Cardiac septum (tissue), 1 donor: ENCODE data around the gene SPAG5. TPM values are rescaled to one million over a fixed set of nuclear protein-coding genes. Genes with fewer than 3 reads are reported as not detected.

Experiments
- DNase-seq: peaks from one replicate; pipeline ENCODE4 v3.0.0-alpha.2; 2020; ENCODE audit warnings: low spot score
- intact Hi-C: fragments of 100-400 bp; cut with DNase I; formaldehyde crosslinking; loops from one replicate; pipeline ENCODE4 v1.14.0; 2022
- total RNA-seq: library from RNA; stranded (reverse); fragmentation: NEBNext Ultra II Directional; extraction: Animal tissue kit (Norgen Biotek cat#: 25700); gene quantifications from one replicate; pipeline ENCODE4 v1.2.1, GENCODE V29; 2021
- donor health status: DM: no; HTN: no; CAD: no.

The SPAG5 gene
- total RNA-seq, 1 donor from 2014 or later: 0.78 TPM

DNA sequence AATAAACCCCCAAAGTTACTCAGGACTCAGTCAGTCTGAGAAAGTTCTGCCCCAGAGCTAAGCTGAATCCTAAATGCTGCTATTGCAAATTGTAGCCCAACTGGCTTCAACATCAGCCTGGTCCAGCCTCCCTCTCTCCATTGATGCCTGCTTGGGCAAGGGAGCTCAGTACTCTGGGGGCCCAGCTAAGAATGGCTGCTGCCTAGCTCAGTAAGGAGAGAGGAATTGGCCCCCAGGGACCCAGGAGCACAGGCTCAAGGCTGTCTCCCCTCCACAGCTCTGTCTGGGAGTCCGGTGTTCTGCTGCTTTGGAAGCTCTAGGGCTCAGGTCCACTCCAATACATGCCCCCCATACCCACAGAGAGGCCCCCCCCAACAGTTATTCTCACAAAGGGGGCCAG, 48.0 kb downstream of the SPAG5 start:
- no peak for DNase-seq
- intact Hi-C loops: no loop called here

DNA sequence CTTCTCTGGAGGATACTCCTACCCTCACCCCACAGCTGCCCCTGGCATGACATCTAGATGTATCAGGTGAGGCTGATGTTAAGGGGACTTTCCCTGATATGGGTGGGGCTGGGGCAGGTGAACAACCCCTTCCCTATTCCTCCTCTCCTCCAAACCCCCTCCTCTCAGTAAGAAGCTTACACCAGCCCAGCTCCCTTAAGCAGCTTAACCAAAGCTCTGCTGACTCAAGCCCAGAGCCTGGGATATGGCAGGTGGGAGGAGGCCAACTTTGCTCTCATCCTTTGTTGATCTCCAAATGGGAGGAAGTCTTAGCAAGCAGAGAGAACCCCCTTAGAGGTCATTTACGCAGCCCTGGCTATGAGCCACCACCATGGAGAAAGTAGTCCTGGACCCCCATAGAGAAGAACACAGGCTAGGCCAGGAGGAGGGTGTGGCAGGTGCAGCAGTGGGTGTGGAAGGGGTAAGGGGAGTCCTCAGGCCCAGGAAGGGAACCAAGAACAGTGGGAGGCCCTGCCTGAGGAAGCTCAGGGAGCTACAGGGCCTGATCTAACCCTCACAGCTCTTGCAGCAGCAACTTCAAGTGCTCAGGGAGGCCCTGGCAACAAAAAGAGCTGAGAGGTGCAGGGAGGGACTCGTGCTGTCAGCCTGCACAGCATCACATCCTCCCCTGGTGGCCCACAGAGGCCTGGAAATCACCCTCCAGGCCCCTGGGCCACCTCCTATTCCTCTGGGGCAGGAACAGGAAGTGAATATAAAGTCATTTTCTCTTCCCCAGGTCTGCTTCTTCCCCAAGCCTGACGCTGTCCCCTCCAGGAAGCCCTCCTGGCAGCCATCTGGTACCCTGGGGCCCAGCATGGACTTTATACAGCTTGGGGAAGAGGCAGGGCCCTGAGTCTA, 49.3 kb downstream of the SPAG5 start:
- no peak for DNase-seq

DNA sequence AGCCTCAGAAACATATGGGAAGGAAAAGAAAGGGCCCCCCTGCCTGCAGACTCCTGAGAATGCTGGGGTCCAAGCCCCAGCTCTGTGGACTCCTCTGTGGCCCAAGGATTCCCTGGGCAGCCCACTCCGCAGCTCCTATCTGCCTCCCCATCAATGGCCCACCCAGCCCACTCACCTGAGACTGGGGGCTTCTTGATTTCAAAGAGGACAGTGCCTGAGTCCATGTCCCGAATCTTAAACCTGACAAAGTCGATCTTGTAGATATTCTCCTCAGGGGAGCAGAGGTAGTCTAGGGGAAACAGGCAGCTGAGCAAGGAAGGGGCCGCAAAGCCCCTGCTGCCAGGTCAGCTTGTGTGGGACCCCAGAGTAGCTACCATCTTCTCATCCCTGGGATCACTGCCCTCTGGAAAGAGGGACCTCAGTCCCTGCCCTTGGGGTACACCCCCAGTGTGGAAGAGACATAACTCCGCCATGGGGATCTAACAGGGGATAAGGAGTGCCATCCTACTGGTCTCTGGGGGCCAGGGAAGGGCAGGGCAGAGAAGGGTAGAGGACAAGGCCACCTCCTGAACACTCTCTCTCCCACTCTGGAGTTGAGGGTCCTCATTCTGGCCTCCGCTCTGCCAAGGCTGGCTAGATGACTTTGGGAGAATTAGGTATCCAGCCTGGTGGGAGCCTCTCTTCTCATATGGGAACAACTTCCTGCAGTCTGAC, 50.3 kb downstream of the SPAG5 start:
- intact Hi-C loops: loop anchor here (2.0 kb wide), 1 partner anchor 64 kb away; no protein-coding TSS in a partner anchor
- no peak for DNase-seq

More for the DNA sequence above, 49.3 kb downstream of the SPAG5 start:
- intact Hi-C loops: loop anchor here (2.0 kb wide), 1 partner anchor 63 kb away; no protein-coding TSS in a partner anchor

DNA sequence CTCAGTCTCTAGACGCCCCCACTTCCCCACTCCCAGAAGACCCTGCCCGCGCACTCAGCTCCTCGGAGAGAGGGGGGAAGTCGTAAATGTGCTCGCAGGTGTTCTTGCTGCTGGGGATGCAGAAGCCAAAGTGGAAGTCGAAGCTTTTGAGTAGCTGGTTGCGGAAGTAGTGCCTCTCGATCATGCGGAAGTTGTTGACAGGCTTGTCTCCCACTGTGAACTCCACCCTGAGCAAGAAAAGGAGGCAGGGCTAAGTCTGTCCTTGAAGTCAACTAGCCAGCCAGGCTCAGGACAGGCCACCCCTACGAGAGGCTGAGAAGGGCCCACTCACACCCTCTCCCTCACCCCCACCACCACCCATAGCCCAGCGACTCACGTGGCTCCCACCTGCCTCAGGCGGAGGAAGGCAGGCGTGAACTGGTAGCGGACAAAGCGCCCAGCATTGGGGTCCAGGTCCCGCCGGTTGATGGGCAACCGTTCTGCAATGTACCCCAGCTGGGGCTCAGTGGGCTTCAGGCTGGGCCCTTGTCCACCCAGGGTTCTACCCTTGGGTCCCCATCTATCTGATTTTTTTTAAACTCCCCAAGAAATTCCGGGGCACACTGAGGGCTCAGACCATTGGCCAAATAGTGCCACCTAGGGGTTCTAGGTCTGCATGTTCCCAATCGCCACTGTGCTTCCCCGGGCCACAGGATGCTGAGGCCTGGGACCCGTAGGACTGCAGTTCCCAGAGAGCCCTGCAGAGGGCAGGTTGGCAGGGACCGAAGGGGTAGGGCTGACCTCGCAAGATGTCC, 51.0 kb downstream of the SPAG5 start:
- intact Hi-C loops: loop anchor here (2.0 kb wide), 1 partner anchor 65 kb away; no protein-coding TSS in a partner anchor
- peak; percentile 92 for DNase-seq

DNA sequence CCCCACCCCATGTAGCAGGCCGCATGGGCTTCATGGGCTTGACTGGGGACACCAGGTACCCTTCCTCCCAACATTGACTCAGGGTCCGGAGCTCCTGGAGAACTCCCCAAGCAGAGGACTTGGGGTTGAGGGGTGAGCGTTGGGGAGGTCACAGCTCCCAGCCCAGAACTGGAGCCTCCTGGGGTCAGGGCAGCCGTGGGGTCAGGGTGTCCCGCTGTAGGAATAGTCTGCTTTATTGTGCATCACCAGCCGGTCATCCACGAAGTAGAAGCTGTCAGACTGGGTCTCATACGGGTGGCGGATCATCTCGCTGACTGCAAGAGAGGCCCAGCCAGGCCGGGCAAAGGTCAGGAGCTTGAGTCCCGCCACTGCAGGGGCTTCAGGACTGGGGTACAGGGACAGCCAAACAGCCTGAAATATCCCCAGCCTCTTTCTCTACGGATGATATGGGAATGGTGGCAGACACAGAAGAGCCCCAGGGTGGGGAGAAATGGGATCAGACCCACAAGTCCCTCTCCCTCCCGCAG, 51.7 kb downstream of the SPAG5 start:
- DNase-seq: no peak
- intact Hi-C loops: no loop called here

DNA sequence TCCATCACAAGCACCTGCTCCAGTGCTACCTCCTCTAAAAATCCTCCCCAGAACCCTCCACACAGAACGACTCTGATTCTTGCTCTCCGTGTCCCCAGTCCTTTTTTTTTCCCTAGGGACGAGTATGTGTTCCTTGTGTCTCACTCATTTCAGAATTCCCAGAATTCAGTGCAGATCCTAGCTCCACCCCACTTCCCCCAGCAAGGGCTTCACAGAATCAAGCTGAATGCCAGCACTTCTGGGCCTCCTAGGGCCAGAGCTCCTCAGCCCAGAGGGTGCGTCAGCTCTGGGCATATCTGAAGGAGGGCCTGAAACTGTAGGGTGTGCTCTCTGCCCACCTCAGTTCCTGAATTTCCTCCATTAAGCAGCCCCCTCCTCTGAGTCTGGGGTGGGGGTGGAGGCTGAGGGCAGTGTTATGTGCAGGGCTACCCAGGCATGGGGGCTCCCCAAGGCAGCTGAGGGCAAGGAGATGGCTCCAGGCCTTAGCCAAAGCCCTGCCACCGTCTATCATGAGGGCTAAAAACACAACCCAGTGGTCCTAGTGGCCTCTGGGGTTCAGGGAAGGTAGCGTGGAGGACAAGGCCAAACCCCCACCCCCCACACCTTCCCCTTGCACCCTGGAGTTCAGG, 52.9 kb downstream of the SPAG5 start:
- intact Hi-C loops: no loop called here
- DNase-seq: no peak

DNA sequence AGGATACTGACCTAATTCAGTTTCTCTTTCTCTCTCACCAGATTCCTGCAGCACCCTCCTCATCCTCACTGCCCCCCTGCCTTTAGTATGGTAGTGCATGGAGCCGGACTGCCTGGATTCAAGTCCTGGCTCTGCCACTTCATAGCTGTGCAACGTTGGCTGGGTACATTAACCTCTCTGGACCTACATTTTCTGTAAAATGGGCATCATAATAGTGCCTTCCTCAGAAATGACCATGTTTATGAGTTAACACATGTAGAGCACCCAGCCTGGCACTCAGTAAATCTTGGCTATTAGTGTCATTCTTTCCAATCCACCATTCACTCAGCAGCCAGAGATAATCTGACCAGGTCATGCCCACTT, 53.7 kb downstream of the SPAG5 start:
- intact Hi-C loops: no loop called here
- DNase-seq: no peak

DNA sequence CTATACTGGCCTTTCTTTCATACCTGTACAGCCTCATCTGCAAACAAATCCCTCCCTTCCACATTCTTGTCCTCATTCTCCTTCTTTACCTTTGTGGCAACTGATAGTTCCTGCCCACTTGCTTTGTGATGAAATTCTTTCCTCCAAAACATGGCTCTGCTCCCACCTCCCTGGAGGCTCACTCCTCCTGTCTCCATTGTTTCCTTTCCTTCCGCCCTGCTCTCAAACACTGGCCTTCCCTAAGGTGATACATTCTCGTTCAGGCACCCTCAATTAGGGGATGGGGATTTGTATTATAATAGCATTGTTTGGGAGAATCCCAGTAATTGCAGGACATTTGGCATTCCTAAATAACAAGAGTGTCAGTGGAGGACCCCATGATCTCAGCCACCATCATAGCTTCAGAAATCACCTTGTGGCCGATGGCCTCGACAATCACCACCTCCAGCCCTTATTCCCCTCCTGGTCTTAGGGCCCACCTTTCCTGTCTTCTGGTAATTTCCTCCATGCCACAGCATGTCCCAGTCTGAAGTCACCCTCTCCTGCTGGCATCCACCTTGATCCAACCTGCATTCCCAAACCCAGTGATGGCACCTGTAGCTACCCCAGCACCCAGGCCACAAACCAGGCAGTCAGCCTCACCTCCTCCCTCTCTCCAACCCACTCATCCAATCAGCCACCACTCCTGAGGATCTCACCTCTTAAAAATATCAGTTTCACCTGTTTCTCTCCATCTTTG, 54.3 kb downstream of the SPAG5 start:
- DNase-seq: no peak
- intact Hi-C loops: no loop called here

DNA sequence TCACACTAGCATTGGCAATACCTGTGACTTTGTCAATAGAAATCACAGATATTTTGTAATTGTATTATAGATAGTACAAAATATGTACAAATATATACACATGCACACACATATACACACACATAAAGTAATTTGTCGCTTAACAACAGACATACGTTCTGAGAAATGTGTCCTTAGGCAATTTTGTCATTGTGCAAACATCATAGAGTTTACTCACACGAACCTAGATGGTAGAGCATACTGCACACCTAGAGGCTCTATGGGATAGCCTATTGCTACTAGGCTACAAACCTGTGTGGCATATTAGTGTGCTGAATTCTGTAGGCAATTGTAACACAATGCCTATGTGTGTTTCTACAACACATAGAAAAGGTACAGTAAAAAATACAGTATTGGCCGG, 57.4 kb downstream of the SPAG5 start:
- intact Hi-C loops: no loop called here
- DNase-seq: no peak

DNA sequence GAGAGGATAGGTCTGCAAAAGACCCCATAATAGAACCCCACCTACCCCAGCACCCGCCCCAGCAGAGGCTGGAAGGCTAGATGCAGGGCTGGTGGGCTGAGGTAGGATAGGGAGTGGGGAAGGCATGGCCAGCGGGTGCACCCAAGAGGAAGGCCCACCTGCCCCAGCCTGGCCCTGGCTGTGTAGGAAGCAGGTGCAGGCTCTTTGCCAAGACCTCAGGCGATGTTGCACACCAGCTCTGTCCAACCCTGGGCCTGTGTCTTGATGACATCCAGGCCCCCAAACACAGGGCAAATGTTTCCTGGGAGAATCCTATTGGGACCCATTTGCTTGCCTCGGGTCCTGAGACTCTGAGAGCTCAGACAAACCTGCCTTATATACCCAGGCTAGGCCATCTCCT, 58.6 kb downstream of the SPAG5 start:
- intact Hi-C loops: no loop called here
- no peak for DNase-seq

DNA sequence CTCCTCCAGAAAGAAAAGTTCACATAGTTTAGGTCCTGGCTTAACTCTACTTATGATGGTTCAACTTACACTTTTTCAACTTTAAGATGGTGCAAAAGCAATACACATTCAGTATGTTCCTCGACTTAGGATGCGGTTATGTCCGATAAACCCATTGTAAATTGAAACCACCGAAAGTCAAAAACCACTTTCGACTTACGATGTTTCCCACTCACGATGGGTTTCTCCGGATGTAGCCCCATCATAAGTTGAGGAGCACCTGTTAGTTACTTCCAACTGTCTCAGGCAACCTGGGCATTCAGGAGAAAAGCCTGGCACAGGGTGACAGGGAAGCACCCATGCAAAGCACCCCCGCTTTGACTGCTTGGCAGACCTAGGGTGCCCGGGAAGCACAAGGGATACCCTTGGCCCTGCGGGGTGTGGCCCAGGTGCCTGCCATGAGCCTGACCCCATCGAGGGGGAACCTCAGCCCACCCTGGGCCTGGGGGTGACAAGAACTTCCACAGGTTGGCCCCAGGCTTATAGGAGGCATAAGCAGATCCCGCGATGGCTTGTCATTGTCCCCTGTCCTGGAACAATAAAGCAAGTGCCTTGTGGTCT, 60.4 kb downstream of the SPAG5 start:
- intact Hi-C loops: loop anchor here (2.0 kb wide), 1 partner anchor 42 kb away; no protein-coding TSS in a partner anchor
- no peak for DNase-seq

DNA sequence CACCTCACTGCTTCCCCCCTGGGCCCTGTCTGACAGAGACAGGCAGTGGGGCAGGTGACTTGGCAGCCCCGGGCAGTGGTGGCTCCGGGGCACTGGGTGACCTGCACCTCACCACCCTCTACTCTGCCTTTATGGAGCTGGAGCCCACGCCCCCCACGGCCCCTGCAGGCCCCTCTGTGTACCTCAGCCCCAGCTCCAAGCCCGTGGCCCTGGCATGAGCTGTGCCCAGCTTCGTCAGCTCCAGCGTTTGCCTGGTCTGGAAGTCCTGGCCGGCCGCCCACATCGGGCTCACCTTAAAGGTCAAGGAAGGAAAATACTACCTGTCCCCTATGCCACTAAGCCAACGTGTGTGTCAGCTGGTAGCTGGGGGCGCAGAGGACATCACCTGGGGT, 61.6 kb downstream of the SPAG5 start:
- intact Hi-C loops: no loop called here
- DNase-seq: no peak

DNA sequence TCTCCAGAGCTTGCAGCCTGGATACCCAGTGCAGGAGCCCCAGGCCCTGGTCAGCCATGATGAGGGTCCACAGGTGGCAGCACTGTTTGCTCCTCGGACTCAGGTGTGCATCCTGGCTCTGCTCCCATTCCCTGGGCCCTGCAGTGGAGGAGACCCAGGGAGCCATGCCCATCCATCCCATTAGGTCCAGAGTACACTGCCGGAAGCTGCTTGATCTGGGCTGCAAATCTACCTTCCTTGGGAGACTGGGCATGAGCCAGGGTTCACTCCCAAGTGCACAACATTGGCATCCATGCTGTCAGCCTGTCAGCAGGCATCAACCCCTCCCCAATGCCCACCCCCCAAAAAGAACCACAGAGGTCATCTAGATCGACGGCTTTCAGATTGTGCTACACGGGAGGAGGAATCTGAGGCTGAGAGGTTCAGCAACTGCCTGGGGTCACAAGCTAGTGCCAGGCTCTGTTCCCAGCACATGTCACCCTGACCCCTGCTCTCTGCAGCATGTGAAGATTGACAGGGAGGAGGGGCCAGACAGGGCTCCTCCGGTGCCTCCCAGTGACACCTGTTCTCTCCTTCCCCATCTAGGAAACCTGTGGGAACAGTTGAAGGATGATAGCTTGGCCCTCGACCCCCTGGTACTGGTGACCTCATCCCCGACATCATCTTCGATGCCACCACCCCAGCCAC, 62.1 kb downstream of the SPAG5 start:
- DNase-seq: no peak
- intact Hi-C loops: no loop called here

DNA sequence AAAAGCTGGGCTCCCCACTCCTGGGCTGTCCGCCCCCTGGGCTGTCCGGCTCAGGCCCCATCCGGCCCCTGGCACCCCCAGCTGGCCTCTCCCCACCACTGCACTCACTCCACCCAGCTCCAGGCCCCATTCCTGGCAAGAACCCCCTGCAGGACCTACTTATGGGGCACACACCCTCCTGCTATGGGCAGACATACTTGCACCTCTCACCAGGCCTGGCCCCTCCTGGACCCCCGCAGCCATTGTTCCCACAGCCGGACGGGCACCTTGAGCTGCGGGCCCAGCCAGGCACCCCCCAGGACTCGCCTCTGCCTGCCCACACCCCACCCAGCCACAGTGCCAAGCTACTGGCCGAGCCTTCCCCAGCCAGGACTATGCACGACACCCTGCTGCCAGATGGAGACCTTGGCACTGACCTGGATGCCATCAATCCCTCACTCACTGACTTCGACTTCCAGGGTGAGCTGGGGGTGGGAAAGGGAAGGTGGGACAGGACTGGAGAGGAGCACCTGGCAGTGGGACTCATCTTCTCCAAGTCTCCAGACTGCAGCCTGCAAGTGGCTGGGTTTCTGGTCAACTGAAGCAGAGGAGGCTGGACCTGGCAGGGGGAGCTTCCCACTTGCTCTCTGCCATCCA, 64.0 kb downstream of the SPAG5 start:
- DNase-seq: no peak
- intact Hi-C loops: no loop called here

DNA sequence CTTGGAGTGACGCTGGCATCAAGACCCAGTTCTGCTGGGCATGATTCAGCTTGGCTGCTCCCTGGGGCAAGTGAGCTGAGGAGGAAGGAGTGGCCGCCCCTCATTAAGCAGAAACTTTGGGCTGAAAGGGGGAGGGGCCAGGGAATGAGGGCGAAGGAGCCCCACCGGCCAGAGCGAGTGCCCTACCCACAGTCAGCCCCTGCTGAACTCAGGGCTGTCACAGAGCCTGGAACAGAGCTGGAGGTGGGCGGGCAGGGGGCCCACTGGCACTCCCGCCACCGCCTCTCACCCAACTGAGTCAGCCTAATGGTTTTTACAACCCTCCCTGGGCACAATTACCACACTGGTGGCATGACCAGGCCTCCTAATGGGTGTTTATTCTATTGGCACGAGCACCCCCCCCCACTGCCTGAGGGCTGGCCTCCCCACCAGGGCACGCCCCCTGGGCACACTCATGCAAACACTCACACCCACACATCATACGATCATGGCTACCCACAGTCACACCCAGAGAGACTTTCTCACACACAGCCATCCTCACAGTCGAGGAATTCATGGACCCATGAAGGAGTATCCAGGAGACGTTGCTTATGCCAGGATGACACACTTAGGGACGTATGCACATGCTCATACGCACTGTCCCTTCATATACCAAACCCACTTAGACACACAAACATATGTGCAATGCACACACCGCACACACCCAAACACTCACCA, 65.6 kb downstream of the SPAG5 start:
- no peak for DNase-seq
- intact Hi-C loops: no loop called here

DNA sequence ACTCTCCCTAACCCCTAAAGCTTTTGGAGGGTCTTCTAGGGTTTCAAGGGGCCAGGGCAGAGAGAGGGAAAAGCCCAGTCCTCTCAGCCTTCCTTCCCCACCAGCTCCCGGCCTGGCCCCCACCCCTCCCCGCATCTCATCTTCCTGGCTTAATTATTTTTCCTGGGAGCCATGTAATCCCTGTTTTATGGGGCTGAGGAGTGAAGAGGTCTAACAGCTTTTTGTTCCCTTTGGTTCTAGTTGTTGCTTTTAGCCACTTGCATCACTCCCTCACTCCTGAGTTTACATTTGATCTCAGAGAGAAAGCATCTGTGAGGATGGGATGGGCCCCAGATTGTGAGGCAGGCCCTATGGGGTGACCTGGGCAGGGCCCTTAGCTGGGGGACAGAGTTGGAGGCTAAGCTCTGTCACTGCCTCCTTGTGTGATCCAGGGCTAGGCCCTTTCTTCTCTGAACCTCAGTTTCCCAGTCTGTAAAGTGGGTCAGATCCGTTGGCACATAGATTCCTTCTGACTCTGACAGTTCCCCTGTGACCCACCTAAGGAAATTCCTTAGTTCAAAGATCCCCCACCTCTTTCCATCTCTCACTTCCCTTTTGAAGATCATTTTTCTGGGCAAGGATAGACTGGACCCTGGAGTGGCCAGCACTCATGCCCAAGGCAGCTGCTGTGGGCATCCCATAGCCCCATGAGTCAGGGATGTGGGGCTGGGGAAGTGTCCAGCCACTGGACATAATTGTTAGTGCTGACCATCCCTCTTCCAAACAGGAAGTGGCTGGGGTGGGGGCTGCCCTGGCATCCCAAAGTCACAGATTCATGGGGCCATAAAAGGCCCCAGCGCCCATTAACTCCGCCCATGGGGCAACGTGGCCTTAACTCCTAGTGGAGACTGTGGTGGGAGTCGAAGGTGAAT, 66.5 kb downstream of the SPAG5 start:
- intact Hi-C loops: no loop called here
- DNase-seq: no peak
